Upper lobe of left lung (tissue), 6 donors: ENCODE measurements around the gene NAT8L. TPM values are rescaled to one million over a fixed set of nuclear protein-coding genes. Genes with fewer than 3 reads are reported as not detected.

Experiments used
- ATAC-seq, 2 donors: fragments of 200-7000 bp; cut with Tn5 transposase; one replicate each; pipeline ENCODE4 v1.9.1; 2022; ENCODE audit warnings: mild to moderate bottlenecking in 2 of 2, moderate library complexity in 2 of 2; ENCODE audit not compliant: low FRiP score in 2 of 2
- DNase-seq, 2 donors: peaks; one replicate each; pipeline ENCODE4 v3.0.0-alpha.2; 2019 to 2020
- H3K27ac ChIP-seq, 4 donors: fragments of 200-600 bp; sonication (generic); one replicate each; pipeline ENCODE4 v1.5.1; 2016 to 2019
- H3K27me3 ChIP-seq, 4 donors: fragments of 200-600 bp; sonication (generic); one replicate each; pipeline ENCODE4 v1.5.1; 2017 to 2019
- H3K36me3 ChIP-seq, 4 donors: fragments of 200-600 bp; sonication (generic); one replicate each; pipeline ENCODE4 v1.5.1; 2016 to 2019
- H3K4me1 ChIP-seq, 4 donors: fragments of 200-600 bp; sonication (generic); one replicate each; pipeline ENCODE4 v1.5.1; 2018 to 2019
- H3K4me3 ChIP-seq, 4 donors: fragments of 200-600 bp; sonication (generic); one replicate each; pipeline ENCODE4 v1.5.1; 2017 to 2019; ENCODE audit warnings: mild to moderate bottlenecking in 2 of 4, moderate library complexity in 1 of 4
- H3K9me3 ChIP-seq, 4 donors: fragments of 200-600 bp; sonication (generic); one replicate each; pipeline ENCODE4 v1.5.1; 2018 to 2019
- EP300 ChIP-seq, 4 donors: sonication (generic); formaldehyde crosslinking; IDR thresholded peaks; one replicate each; pipeline ENCODE4 v1.5.1; 2017; ENCODE audit warnings: antibody characterized with exemption in 4 of 4, control low read depth in 2 of 4
- POLR2A ChIP-seq, 4 donors: fragments of 450-650 bp; IDR thresholded peaks; one replicate each; pipeline ENCODE4 v1.5.1; 2016 to 2017; ENCODE audit warnings: antibody characterized with exemption in 4 of 4, mild to moderate bottlenecking in 2 of 4
- POLR2AphosphoS5 ChIP-seq, 2 donors: sonication (generic); formaldehyde crosslinking; IDR thresholded peaks; one replicate each; pipeline ENCODE4 v1.5.1; 2017; ENCODE audit warnings: antibody characterized with exemption in 2 of 2
- WGBS, 2 donors: methylation state at CpG; one replicate each; pipeline ENCODE4 v1.1.5; 2017 to 2018; 5-methylcytosine and 5-hydroxymethylcytosine counted together
- total RNA-seq, 6 donors: library from RNA; depleted of rRNA in 4 of 6; stranded (reverse); fragments of >200 nt in 4 of 6; gene quantifications; one replicate each; pipeline versions ENCODE4 v1.1.0 to v1.2.1, GENCODE V29; 2016 to 2021
- TF ChIP-seq, protein P1 (sequence below), 6 experiments: fragments of 450-650 bp in 4 of 6; fragments of 200-600 bp in 2 of 6; sonication (generic) in 2 of 6; IDR thresholded peaks; one replicate each; pipeline ENCODE4 v1.5.1; 2016 to 2019; ENCODE audit warnings: antibody characterized with exemption in 6 of 6
- donor health status: DM: no; HTN: no; CAD: no; lungs with moderate emphysema.
- donor health status: DM: no; HTN: yes; CAD: no; lungs with severe emphysema.

Gene NAT8L
- total RNA-seq, 6 donors from 2014 or later, result 0.15 to 0.37 (median 0.30) TPM; not detected in 2

DNA sequence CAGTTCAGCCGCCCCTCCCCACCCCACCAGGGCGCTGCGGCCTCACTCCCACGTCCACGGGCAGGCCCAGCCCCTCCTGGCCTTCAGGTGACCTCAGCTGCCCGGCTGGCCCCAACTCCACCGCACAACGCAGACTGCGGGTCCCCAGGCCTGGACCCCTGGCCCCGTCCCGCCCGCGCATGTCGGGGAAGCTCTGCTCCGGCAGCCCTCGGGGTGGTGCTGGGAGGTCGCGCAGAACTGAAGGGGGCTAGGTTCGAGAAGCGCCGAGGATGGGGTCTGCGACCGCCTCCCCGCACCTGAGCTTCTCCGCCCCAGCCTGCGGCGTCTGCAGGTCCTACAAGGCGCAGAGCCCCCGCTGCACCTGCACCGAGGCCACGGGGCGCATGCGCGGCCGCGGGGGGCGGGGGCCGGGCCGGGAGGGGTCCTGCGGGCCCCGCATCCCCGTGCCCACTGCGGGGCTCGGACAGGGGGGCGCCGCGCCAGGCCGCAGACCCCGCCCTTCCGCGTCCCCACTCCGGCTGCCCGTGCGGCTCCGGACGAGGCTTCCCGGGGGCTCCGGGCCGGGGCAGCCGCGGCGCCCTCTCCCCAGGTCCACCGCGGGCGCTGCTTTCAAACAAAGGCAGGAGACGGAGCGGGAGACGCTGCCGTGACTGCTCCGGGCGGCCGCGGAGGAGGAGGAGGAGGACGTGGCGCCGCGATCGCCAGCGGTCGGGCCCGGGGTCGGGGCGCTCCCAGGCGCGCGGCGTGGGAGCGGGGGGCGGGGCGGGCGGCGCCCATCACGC, 672 bp upstream of the NAT8L start:
- 3 to 6% methylated on average over 13 to 16 of the region's 93 CpGs for WGBS, 2 donors
- no peak overlapping the region for H3K27ac ChIP-seq
- H3K4me1 ChIP-seq, result peaks cover 16 to 28% (median 17%) of the 10 kb centered on the region in 4 donors
- H3K36me3 ChIP-seq, result no peaks in the 10 kb centered on the region
- H3K4me3 ChIP-seq, result peak overlapping the region in 3 of 4 donors; percentile 40 to 49 (median 47)
- TF ChIP-seq, protein P1, sequence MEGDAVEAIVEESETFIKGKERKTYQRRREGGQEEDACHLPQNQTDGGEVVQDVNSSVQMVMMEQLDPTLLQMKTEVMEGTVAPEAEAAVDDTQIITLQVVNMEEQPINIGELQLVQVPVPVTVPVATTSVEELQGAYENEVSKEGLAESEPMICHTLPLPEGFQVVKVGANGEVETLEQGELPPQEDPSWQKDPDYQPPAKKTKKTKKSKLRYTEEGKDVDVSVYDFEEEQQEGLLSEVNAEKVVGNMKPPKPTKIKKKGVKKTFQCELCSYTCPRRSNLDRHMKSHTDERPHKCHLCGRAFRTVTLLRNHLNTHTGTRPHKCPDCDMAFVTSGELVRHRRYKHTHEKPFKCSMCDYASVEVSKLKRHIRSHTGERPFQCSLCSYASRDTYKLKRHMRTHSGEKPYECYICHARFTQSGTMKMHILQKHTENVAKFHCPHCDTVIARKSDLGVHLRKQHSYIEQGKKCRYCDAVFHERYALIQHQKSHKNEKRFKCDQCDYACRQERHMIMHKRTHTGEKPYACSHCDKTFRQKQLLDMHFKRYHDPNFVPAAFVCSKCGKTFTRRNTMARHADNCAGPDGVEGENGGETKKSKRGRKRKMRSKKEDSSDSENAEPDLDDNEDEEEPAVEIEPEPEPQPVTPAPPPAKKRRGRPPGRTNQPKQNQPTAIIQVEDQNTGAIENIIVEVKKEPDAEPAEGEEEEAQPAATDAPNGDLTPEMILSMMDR (IDR thresholded peaks at IDR 0.05), result no peak
- TF ChIP-seq POLR2AphosphoS5 (IDR thresholded peaks at IDR 0.05), result no peak
- TF ChIP-seq EP300 (IDR thresholded peaks at IDR 0.05), result no peak
- no peak for TF ChIP-seq POLR2A (IDR thresholded peaks at IDR 0.05)
- no peak for ATAC-seq
- H3K9me3 ChIP-seq, result no peaks in the 10 kb centered on the region
- H3K27me3 ChIP-seq, result peaks cover 2 to 34% (median 25%) of the 10 kb centered on the region in 4 donors
- peak in 1 of 2 donors; percentile 85 for DNase-seq

DNA sequence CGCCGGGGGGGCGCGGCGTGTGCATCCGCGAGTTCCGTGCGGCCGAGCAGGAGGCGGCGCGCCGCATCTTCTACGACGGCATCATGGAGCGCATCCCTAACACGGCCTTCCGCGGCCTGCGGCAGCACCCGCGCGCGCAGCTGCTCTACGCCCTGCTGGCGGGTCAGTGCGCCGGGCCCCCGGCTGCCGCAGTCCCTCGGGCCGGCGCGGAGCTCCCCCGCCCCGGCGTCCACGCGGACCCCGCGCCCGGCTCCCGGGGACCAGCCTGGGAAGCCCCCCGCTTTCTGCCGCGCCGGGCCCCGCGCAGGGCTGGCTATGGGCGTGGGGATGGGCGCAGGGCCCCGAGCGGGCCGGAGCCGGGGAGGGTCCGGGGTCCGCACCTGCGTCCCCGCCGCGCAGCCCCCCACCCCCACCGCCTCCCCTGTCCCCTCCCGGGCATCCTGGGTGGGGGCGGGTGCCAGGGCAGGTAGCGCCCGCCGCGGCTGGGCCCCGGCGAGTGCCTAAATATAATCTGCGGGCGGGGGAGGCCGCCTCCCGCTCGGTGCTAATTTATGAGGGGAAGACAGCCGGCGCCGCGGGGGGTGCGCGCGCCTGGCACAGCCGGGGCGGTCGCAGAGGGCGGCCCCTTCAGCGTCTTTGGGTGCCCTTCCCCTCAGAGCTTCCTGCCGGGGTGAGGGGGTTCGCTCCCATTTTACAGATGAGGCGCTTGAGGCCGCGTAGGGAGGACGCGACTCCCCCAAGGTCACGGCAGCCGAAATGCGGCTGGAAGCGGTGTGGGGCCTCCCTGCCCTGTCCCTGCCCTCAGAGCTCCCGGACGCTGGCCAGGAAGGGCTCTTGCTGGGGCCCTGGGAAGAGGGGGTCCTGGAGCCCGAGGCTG, 837 bp downstream of the NAT8L start:
- peaks cover 2 to 34% (median 25%) of the 10 kb centered on the region in 4 donors for H3K27me3 ChIP-seq

DNA sequence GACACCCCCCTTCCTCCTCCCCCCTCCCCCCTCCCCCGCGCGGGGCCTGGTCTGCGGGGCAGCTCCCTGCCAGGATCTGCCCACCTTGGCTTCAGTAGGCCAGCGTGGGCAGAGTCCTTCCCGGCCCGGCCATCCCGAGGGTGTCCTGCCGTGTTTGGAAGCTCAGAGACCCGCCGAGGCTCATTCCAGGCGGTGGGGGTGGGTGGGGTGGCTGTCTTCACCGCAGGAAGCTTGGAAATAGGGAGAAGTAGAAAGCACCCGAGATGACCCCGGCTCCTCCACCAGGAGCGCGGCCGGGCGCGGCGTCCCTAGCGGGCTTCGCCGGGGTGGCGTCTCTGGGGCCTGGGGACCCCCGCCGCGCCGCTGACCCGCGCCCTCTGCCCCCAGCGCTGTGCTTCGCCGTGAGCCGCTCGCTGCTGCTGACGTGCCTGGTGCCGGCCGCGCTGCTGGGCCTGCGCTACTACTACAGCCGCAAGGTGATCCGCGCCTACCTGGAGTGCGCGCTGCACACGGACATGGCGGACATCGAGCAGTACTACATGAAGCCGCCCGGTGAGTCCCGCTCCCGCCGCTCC, 1.6 kb downstream of the NAT8L start:
- ATAC-seq (no peak), DNase-seq (peak in 1 of 2 donors; percentile 82)
- no peak for TF ChIP-seq EP300 (IDR thresholded peaks at IDR 0.05)
- TF ChIP-seq, protein P1 (IDR thresholded peaks at IDR 0.05), result no peak
- TF ChIP-seq POLR2AphosphoS5 (IDR thresholded peaks at IDR 0.05), result no peak
- TF ChIP-seq POLR2A (IDR thresholded peaks at IDR 0.05), result no peak
- no peak overlapping the region for H3K4me3 ChIP-seq
- peaks cover 16 to 28% (median 17%) of the 10 kb centered on the region in 4 donors for H3K4me1 ChIP-seq
- no peaks in the 10 kb centered on the region for H3K36me3 ChIP-seq
- WGBS, 2 donors, result 7 to 53% methylated on average over 11 to 29 of the region's 54 CpGs
- H3K27me3 ChIP-seq, result peaks cover 2 to 34% (median 25%) of the 10 kb centered on the region in 4 donors
- no peaks in the 10 kb centered on the region for H3K9me3 ChIP-seq
- no peak overlapping the region for H3K27ac ChIP-seq

More for the DNA sequence above, 837 bp downstream of the NAT8L start:
- TF ChIP-seq, protein P1 (IDR thresholded peaks at IDR 0.05), result no peak
- TF ChIP-seq POLR2AphosphoS5 (IDR thresholded peaks at IDR 0.05) (no peak), POLR2A (IDR thresholded peaks at IDR 0.05) (no peak), EP300 (IDR thresholded peaks at IDR 0.05) (no peak)
- Histone ChIP-seq H3K9me3 (no peaks in the 10 kb centered on the region), H3K36me3 (no peaks in the 10 kb centered on the region), H3K4me1 (peaks cover 16 to 28% (median 17%) of the 10 kb centered on the region in 4 donors), H3K27ac (no peak overlapping the region), H3K4me3 (peak overlapping the region in 3 of 4 donors; percentile 4 to 49 (median 40))
- no peak for ATAC-seq
- 28% methylated on average over 5 of the region's 102 CpGs; no CpG with 5 or more reads in 1 of the 2 donors for WGBS, 2 donors
- peak in 1 of 2 donors; percentile 83 for DNase-seq

DNA sequence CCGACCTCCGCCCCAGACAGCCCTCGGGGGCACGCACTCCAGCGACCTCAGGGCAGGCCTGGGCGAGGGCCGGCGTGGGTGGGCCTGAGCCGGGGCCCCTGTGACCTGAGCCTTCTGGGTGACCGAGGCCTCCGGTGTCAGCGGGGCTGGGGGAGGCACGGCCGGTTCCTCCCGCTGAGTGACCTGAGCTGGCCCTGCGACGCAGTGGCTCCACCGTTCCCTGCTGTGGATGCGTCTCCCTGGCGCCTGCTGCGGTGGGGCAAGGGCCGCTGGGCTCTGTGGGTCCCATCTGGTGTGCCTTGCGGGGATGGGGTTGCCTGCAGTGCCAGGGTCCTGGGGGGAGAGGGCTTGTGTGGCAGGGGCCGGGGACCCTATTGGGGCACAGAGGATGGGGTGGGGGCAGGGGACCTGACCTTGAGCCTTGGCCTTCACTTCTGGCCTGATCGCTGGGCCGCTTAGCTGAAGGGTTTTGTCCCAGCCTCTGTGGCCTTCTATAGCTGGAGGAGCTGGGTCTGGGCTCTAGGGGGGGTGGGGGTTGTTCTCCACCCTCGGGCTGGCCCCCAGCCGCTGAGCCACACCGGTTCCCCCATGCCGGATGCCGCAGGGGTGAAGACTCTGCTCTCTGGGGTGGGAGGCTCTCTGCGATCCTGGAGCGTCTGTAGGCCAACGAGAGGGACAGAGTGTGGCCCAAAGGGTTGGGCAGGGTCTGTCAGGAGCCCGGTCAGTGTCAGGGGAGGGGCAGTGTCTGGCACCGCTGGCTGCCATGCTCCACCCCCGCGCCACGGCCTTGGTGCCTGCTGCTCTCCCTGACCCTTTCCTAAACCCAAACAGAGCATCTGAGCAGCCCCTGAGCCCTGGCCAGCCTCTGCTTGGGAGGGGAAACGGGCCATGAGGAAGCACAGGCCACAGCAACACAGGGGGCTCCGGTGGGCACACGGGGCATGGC, 2.3 kb downstream of the NAT8L start:
- peaks cover 16 to 28% (median 17%) of the 10 kb centered on the region in 4 donors for H3K4me1 ChIP-seq
- H3K9me3 ChIP-seq, result no peaks in the 10 kb centered on the region
- no peak for TF ChIP-seq POLR2A (IDR thresholded peaks at IDR 0.05)
- TF ChIP-seq POLR2AphosphoS5 (IDR thresholded peaks at IDR 0.05), result no peak
- TF ChIP-seq, protein P1 (IDR thresholded peaks at IDR 0.05), result no peak
- no peak for TF ChIP-seq EP300 (IDR thresholded peaks at IDR 0.05)
- DNase-seq (peak in 1 of 2 donors; percentile 64), ATAC-seq (no peak)
- no peak overlapping the region for H3K27ac ChIP-seq
- H3K4me3 ChIP-seq, result no peak overlapping the region
- no peaks in the 10 kb centered on the region for H3K36me3 ChIP-seq
- H3K27me3 ChIP-seq, result peaks cover 2 to 34% (median 25%) of the 10 kb centered on the region in 4 donors
- 70% methylated on average over 17 to 18 of the region's 42 CpGs for WGBS, 2 donors
